Measurements from ENCODE around the gene CDH13.

The CDH13 gene

DNA sequence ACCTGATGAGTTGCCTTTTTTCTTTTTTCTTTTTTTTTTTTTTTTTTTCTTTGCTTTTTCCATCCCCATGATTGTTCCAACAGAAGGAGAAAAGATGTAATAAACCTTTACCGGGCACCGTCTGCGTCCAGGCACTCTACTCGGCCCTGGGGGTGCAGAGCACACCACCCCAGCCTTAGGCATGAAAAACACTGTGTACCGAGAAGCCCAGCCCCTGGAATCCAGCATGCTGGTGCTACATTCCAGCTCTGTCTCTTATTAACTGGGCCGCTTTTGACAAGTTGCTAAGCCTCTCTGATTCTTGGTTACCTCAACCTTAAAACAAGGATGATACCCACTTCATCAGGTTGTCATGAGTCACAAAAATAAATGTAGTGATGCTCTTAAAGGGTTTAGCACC, 1117.0 kb downstream of the CDH13 start:
- DNase-seq = no peak

DNA sequence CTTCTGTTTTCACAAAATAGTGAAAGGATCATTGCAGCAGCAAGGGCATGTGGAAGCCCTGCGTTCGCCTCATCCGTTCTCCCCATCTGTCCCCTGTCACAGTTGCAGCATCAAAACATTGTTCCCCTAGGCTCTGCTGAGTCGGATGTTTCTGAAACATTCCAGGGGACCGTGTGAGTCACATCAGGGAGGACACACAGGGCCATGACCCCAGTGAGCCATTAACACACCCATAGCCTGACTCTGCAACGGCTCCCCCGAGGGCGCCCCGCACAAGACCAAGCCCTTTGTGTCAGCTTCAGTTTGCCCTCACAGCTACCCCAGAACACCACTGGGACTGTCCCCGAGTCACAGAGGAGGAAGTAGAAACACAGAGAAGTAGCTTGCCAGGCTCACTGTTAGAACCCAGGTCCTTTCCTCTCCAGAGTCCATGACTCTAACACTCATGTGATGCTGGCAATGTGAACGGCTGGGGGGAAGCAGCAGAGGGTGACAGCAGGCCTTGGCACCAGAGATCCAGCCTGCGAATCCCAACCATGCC, 1117.7 kb downstream of the CDH13 start:
- no peak for DNase-seq

DNA sequence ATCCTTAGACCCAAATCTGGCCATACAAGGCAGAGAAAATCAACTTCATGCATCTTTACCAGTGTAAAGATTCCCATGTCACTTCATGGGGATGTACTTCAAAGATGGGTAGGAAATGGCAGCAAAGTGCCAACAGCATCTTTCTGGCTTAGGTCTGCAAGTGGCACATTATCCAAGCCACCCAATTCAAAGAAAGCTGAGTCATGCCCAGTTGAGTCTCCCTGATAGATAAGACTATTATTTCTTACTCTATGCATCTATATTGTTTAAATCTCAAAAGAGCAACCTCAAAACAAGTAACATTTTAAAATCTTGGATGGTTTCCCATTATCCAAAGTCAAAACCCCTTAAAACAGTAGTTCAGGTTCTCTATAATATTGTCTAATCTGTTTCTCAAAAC, 1119.8 kb downstream of the CDH13 start:
- DNase-seq = no peak

DNA sequence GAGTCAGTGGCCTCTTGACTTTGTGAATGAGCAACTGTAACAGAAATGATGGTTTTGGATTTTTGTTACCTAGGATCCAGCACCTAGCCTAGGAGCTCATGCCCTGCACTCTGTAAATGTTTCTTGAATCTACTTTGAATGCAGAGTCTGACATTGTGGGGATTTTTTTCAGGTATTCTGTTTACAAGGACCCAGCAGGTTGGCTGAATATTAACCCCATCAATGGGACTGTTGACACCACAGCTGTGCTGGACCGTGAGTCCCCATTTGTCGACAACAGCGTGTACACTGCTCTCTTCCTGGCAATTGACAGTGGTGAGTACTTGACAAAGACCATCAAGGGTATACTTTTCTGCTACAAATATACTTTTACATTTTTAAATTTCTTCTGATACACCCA, 1121.2 kb downstream of the CDH13 start:
- no peak for DNase-seq

DNA sequence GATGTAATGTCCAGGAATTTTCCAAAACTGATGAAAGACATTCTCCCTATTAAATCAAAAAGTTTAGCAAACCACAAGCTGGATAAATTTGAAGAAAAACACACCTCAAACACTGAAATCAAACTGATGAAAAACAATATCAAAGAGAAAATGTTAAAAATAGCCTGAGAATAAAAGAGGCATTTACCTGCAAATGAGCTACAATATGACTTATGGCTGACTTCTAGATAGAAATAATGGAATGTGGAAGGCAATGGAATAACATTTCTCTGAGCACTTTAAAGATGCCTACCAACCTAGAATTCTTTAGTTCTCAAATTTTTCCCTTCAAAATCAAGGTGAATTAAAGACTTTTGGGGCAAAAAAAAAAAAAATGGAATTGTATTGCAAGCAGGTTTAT, 1128.6 kb downstream of the CDH13 start:
- DNase-seq = no peak

DNA sequence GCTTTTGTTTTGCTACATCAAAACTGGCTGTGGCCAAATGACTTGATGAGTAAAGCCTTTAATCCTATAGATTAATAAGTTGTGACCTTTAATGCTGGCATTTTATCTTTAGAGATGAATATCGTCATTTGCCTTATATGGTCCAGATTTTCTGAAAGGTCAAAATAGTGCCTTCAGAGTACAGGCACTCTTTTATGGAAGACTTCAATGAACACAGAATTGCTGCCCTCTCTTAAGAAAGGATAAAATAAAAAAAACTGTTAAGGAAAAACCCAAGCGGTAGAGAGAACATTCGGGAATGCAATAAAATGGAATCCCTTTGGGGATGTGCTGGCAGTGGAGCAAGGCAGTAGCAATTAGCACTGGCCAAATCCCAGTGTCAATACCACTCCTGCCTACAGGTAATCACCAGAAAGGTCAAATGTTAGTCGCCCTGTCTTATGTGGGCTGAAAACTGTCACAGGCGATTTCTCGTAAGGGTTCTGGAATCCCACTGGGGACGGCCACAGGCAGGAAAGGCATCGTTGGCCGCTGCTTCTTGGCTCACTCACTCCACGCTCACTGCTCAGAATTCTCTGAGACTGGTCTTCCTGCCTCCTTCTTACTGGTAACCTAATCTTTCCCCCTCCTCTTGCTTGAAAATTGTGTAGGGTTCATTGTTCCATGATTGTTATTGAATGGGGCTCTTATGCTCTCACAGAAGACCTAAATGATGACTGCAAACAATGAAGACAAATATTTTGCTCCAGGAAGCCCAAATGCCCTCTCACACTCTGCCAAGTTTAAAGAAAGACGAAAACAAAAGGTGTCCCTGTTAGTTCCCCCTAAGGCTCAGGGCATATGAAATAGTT, 1135.6 kb downstream of the CDH13 start:
- peak; percentile 20 for DNase-seq

DNA sequence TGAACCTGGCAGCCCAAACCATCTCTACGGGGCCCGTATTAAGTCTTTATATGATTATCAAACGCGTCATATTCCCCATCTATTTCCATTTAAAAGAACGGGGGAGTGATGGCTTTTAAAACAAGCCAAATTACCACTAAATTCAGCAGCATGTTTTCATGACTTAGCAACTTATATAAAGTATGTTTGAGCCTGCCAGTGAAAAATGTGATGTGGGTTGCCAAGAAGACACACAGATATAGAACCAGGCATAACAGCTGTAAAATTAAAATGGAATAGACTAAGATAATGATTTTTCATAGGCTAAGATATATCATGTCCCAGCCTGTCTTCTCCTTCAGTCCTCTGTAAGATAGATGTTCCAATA, 1136.2 kb downstream of the CDH13 start:
- DNase-seq = no peak

DNA sequence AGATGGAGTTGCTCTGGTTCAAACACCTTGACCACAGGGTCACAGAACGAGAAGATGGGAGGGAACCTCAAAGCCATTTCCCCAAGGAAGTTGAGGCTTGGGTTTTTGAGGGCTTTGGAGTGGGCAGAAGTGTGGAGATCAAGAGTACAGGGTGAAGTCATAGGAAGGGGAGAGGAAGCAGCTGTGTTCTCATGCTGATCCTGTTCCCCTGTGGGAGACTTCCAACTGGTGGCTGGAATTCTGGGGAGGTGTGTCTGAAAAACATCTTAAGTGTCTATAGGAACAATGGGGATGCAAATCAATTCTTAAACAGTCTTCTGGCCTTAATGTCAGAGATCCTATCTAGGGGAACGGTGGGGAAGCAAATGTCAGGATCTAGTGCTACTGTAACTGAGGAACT, 1142.2 kb downstream of the CDH13 start:
- no peak for DNase-seq

DNA sequence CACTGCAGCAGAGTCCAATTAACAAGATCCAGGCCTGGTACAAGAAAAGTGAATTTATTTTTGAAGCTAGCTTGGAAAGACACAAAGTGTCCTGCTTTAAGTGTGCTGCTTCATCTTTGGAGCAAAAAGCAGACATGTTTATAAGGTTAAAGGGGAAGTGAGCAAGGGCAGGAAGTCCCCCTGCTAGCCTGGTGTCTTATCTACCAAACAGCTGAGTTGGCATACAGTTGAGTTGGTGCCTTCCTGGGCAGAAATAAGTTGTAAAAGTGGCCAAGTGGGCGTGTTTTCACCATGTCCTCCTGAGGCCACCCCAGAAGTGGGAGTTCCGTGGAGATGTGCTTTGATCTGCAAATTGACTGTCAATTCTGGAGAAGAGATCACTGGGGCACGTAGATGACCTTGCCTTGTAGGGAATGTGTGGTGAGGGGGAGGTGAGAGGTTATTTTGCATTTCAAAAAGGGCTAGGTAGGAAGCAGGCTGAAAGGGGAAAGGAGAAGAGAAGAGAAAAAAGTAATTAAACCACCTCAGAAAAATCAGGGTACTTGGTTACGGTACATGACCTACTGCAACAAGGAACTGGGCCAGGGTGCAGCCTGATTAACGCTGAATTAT, 1142.7 kb downstream of the CDH13 start:
- no peak for DNase-seq

DNA sequence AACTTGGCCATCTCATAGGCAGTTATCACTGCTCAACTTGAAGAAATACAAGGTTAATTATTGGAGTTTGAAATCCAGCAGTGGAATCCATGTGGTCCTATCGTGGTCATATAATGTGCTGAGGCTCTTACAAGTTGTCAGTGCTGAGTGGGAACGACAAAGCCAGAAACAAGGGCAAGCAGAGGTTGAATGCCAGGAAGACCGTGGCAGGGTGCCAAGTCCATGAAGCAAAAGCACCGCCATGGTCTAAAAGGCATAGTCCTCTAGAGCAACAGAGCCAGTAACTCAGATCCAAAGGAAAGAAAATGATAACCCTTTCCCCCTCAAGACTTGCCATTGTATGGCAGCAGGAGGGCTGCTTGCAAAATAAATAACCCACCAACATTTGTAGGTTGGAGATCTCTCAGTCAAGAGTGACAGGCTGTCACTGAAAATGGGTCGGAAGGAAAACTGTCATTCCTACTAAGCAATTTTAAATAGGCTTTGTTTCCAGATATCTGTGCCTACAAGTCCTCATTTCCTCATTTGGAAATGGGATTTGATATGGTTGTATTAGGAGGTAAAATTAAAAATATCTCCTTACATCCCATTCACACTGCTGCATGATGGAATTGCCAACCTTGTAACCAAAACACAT, 1144.7 kb downstream of the CDH13 start:
- DNase-seq = no peak

DNA sequence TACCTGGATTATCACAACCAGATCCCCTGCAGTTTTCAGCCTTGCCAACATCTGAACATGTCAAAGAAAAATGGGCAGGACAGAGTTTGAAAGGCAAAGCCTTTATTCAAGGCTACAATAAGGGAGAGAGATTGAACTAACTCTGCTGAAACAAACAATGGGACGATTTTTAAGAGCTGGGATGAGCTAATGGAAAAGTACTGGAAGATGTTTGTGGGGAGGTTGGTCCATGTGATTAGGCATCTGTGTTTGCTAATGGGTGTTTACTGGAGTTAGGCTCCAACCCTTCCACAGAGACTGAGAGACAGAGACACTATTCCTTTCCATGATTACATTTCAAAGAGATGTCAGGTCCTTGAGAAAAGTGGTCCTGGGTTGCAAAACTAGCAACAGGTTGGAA, 1146.0 kb downstream of the CDH13 start:
- no peak for DNase-seq

DNA sequence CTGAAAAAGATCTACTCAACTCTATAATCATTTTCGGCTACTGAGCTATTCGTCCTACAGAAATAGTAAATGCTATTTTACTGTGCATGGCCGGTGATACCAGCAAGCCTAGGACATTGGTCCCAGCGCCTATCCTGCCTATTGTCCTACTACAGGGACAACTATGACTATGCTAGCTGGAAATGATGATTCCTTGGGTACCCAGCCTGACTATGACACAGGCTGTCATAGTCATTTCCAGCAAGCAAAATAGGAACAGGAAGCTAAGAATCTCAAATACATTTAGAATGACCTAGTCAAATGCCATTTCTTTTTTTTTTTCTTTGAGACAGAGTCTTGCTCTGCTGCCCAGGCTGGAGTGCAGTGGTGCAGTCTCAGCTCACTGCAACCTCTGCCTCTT, 1147.3 kb downstream of the CDH13 start:
- no peak for DNase-seq

DNA sequence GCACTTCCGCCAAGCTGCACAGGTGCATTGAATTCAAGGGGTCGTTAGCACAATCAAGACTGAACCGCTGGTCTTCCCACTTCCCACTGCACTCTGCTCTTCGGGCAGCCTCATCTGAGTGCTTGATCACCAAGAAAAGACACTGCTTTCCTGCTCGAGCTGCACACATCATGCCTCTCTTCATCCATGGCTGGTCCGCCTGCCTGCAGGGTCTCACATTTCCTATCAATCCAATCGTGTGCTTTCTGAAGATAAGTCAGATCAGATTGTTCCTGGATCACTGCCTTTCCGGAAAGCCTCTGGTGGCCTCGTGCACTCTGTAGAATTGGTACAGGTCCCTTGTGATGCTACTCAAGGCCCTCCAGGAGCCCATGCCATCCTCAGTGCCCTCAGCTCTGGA, 1150.2 kb downstream of the CDH13 start:
- DNase-seq = no peak

DNA sequence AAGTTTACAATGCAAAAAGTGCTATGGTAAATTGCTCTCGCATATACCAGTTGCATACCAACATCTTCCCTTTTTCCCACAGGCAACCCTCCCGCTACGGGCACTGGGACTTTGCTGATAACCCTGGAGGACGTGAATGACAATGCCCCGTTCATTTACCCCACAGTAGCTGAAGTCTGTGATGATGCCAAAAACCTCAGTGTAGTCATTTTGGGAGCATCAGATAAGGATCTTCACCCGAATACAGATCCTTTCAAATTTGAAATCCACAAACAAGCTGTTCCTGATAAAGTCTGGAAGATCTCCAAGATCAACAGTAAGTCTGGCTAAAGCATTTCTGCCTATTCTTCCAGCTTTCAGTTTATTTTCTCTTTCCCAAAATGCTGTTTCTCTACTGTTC, 1153.1 kb downstream of the CDH13 start:
- no peak for DNase-seq

DNA sequence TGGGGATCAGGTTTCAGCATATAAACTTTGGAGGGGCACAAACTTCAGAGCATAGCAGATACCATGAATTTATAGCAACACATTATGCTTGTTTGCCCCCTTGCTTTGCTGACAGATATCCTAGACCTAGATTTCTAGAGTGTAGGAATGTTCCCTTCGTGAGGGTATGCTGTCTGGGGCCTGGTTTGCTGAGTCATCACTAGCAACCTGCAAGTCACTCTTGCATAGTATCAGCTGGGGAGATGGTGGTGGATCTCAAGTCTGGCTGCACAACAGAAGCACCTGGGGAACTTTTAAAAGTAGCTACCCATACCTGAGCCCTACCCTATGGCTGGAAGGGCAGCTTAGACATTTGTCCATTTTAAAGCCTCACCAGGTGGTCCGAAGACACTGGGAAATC, 1158.7 kb downstream of the CDH13 start:
- DNase-seq = no peak

DNA sequence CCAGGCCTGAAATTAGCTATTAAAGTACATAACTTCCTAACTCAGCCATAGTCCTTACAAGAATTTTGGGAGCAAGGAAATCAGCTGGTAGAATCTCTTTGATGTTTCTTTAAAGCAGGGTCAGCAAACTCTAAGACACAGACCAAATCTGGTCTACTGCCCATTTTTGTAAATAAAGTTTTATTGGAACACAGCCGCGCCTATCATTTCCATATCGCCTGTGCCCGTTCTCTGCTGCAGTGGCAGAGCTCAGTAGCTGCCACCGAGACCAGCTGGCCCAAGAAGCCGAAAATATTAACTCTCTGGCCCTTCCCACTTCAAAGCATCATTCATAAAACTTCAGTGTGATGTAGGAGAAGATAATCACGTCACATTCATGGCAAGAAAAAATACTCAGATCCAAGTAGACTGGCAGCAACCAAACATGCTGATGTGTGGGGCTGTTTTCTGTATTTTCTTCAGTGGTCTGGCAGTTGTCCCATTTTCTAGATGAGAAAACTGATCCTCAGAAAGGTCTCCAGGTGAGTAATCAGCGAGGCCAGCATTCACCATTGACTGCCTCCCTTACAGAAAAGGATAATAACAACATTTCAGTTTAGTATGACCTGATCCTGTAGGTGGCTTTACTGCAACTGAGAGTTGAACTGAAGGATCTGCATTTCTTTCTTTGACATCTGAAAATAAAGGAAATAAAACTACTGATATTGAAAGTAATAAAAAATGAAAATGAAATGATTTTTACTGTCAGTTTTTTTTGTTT, 1163.1 kb downstream of the CDH13 start:
- no peak for DNase-seq

DNA sequence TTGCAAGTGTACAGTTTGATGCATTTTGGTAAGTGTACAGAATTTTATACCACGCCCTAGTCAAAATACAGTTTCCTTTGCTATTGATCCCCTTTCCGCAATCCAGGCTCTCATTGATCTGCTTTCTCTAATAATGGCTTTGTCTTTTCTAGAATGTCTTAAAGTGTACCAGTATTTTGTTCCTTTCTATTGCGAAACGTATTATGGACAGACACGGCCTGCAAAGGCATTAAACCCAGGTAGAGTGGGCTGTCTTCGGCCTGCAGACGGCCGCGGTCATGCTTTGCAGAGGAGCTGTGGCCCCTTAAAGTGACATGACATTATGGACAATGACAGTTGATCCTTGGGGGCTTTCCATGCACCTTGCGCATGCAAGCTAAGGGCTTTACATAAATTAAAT, 1165.1 kb downstream of the CDH13 start:
- DNase-seq = no peak

DNA sequence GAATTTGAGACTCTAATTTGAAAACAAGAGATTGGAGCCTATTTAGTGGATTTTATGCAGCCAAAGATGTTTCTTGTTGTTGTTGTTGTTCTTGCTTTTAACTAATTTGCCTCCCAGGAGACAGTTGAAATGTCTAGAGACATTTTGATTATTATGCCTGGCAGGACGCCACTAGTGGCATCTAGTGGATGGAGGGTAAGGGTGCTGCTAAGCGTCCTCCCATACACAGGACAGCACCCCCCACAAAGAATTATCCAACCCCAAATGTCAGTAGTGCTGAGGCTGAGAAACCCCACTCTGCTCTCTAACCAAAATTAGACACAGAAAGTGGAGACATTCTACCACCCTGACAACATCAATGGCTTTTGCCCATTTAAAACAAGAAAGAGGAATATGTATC, 1165.6 kb downstream of the CDH13 start:
- DNase-seq = no peak

DNA sequence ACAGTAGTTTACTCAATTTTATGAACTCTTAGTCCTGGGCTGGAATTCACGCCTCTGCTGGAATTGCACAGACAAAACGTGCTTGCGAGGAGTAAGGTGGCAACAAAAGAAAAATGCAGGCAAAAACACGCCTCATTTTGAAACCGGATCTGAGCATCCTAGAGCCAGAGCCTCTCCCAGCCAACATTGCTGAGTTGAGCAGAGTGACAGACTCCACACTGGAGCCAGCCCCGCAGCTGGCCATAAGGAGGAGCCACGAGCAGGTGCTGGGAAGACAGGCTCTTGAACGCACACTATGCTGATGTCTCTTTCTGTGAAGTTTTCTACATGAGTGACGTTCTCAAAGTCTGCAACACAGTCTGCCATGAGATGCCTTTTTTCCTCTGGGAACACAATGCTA, 1166.4 kb downstream of the CDH13 start:
- DNase-seq = no peak

DNA sequence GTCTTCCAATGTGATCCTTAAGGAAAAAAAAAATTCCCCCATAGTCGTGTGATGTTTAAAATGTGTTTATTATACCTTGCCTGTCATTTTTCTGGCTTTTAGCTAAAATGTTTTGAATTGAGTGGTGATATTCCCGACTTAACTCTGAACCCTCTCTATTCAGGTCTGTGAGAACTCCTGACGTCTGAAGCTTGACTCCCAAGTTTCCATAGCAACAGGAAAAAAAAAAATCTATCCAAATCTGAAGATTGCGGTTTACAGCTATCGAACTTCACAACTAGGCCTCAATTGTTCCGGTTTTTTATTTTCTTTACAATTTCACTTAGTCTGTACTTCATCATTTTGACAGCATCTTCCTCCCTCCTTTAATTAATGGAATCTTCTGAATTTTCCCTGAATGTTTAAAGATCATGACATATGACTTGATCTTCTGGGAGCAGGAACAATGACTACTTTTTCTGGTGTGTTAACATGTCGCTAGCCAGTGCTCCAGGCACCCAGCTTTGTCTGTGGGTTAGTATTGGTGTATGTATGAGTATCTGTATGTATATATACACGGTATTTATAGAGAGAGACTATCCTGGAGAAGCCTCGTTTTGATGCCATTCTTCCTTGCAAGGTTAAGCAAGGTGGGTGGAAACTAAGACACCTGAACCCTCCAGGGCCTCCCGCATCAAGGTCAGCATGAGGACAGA, 1168.2 kb downstream of the CDH13 start:
- no peak for DNase-seq

DNA sequence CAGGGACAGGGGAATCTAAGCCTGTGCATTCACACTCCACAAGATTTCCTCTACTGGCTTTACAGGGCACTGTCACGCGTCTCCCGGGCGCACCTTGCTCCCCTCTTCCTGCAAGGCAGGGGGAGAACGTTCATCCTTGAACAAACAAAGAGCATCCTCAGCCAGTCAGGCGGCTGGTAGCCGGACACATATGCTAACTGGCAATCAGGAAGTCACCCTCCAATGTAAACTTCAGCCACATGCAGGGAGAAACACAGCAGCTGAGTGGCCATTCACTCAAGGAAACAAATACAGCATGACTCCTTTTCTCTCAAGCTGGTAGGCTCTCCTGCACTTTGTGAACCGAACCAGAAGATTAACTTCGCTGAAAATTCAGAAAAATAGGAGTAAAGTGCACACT, 1170.2 kb downstream of the CDH13 start:
- no peak for DNase-seq

DNA sequence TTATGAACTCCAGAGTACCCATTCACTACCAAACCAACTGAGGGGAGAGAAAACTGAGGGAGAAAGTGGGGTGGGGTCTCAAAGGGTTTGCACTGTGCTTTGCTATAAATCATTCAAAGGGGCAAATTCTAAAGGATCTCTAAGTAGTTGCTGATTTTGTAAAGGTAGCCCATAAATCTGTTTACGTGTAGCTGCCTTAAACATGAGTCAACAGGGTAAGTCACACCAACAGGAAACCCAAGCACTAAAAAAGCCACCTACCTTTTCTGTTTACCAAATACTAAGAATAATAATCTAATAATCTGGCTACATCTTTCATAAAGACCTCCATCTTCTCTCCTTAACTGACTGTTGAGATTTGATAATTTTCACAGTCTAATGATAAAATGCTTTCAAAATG, 1172.6 kb downstream of the CDH13 start:
- DNase-seq = no peak

DNA sequence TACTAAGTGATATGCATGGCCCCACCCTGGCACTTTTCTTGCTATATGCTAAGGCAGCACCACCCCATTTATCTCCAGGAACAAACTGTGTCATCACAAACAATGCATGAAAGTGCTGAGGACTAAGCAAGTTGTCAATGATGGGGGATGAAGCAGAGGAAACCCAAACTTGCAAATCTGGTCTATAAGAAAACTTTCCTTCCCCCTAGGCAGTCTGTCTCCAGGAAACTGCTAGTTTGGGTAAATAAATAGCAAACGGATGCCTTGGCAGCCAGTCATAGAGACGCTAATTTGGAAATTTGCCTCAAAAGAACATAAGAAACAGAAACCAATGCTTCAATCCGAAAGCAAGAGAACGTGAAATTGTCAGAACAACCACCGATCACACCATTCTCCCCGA, 1175.4 kb downstream of the CDH13 start:
- DNase-seq = no peak

Measured in NCI-H774 (cell line).